Astrocyte (in vitro differentiated cells and primary cell): ENCODE data around the gene PARD3B.

Experiments
- EZH2 ChIP-seq: IDR thresholded peaks from 2 replicates; pipeline ENCODE4 v1.6.1; 2012; ENCODE audit warnings: mild to moderate bottlenecking, low read length, inconsistent platforms; ENCODE audit not compliant: insufficient read depth
- TF ChIP-seq, protein P1 (sequence below): IDR thresholded peaks from 2 replicates; pipeline ENCODE4 v1.5.1; 2011; ENCODE audit warnings: low read depth, mild to moderate bottlenecking, inconsistent platforms, low read length, moderate library complexity; ENCODE audit not compliant: insufficient read depth

DNA sequence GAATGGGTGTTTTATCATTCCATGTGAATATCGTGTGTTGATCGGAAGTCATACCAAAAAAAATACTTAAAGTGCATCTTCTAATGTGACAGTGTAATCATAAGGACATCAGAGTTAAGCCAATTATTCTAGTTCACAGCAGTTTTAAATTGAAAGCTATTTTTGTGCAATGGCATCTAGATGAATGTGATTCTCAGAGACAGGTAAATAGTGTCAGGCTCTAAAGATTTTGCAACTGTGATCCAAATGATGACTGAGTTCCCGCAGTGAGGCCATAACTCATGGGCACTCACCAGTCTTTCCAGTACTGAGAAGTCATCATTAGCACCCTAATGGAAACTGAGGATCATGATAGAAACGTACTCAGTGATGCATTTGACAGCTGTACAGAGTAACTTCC, 542.6 kb downstream of the PARD3B start:
- TF ChIP-seq EZH2: no peak
- TF ChIP-seq, protein P1, sequence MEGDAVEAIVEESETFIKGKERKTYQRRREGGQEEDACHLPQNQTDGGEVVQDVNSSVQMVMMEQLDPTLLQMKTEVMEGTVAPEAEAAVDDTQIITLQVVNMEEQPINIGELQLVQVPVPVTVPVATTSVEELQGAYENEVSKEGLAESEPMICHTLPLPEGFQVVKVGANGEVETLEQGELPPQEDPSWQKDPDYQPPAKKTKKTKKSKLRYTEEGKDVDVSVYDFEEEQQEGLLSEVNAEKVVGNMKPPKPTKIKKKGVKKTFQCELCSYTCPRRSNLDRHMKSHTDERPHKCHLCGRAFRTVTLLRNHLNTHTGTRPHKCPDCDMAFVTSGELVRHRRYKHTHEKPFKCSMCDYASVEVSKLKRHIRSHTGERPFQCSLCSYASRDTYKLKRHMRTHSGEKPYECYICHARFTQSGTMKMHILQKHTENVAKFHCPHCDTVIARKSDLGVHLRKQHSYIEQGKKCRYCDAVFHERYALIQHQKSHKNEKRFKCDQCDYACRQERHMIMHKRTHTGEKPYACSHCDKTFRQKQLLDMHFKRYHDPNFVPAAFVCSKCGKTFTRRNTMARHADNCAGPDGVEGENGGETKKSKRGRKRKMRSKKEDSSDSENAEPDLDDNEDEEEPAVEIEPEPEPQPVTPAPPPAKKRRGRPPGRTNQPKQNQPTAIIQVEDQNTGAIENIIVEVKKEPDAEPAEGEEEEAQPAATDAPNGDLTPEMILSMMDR: no peak
